Colonic mucosa (tissue), 4 donors: ENCODE measurements around the gene GIMAP2. TPM values are rescaled to one million over a fixed set of nuclear protein-coding genes. Genes with fewer than 3 reads are reported as not detected.

Source experiments
- DNase-seq: peaks from one replicate; pipeline ENCODE4 v3.0.0-alpha.2; 2020
- H3K27ac ChIP-seq: fragments of 200-600 bp; one replicate; pipeline ENCODE4 v1.8.0; 2021
- H3K27me3 ChIP-seq: fragments of 200-600 bp; one replicate; pipeline ENCODE4 v1.8.0; 2021
- H3K36me3 ChIP-seq: fragments of 200-600 bp; one replicate; pipeline ENCODE4 v1.8.0; 2021
- H3K4me1 ChIP-seq: fragments of 200-600 bp; one replicate; pipeline ENCODE4 v1.8.0; 2021; ENCODE audit warnings: mild to moderate bottlenecking
- H3K4me3 ChIP-seq: fragments of 200-600 bp; one replicate; pipeline ENCODE4 v1.8.0; 2021
- H3K9ac ChIP-seq, 2 donors: one replicate each; pipeline ENCODE4 v1.7.0; 2013; ENCODE audit warnings: control low read depth in 2 of 2, low read depth in 2 of 2, low read length in 2 of 2
- H3K9me3 ChIP-seq: fragments of 200-600 bp; one replicate; pipeline ENCODE4 v1.8.0; 2021
- intact Hi-C: fragments of 100-400 bp; cut with DNase I; formaldehyde crosslinking; loops from one replicate; pipeline ENCODE4 v1.14.1; 2022
- total RNA-seq, 2 donors: library from RNA; stranded (reverse); fragmentation: NEBNext Ultra II Directional in 1 of 2; extraction: Animal tissue kit (Norgen Biotek cat#: 25700) in 1 of 2; gene quantifications; one replicate each; pipeline ENCODE4 v1.2.1, GENCODE V29; 2021
- TF ChIP-seq, protein P1 (sequence below): fragments of 200-600 bp; IDR thresholded peaks from one replicate; pipeline ENCODE4 v1.8.0; 2022; ENCODE audit warnings: antibody characterized with exemption, mild to moderate bottlenecking
- donor health status: healthy.
- donor health status: DM: no; HTN: no; CAD: no.
- donor health status: DM: no; HTN: no; CAD: no.

GIMAP2 gene
- total RNA-seq, 2 donors from 2014 or later = 6.5 to 6.9 TPM

DNA sequence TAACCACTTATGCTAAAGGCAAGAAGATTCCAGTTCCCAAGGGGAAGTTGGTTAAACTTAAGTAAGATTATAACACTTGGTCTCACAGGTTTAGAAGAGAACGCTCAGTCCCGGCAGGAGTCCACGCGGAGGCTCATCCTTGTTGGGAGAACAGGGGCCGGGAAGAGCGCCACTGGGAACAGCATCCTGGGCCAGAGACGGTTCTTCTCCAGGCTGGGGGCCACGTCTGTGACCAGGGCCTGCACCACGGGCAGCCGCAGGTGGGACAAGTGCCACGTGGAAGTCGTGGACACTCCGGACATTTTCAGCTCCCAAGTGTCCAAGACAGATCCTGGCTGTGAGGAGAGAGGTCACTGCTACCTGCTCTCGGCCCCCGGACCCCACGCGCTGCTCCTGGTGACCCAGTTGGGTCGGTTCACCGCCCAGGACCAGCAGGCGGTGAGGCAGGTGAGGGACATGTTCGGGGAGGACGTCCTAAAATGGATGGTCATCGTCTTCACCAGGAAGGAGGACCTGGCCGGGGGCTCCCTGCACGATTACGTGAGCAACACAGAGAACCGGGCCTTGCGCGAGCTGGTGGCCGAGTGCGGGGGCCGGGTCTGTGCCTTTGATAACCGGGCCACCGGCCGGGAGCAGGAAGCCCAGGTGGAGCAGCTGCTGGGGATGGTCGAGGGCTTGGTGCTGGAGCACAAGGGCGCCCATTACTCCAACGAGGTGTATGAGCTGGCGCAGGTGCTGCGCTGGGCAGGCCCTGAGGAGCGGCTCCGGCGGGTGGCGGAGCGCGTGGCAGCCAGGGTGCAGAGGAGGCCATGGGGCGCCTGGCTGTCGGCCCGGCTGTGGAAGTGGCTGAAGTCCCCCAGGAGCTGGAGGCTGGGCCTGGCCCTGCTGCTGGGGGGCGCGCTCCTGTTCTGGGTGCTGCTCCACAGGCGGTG, 34.7 kb downstream of the GIMAP2 start:
- no peak overlapping the region for H3K4me3 ChIP-seq
- DNase-seq = no peak
- H3K4me1 ChIP-seq = no peaks in the 10 kb centered on the region
- TF ChIP-seq, protein P1, sequence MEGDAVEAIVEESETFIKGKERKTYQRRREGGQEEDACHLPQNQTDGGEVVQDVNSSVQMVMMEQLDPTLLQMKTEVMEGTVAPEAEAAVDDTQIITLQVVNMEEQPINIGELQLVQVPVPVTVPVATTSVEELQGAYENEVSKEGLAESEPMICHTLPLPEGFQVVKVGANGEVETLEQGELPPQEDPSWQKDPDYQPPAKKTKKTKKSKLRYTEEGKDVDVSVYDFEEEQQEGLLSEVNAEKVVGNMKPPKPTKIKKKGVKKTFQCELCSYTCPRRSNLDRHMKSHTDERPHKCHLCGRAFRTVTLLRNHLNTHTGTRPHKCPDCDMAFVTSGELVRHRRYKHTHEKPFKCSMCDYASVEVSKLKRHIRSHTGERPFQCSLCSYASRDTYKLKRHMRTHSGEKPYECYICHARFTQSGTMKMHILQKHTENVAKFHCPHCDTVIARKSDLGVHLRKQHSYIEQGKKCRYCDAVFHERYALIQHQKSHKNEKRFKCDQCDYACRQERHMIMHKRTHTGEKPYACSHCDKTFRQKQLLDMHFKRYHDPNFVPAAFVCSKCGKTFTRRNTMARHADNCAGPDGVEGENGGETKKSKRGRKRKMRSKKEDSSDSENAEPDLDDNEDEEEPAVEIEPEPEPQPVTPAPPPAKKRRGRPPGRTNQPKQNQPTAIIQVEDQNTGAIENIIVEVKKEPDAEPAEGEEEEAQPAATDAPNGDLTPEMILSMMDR = no peak
- intact Hi-C loops = no loop called here
- no peaks in the 10 kb centered on the region for H3K36me3 ChIP-seq
- no peak overlapping the region for H3K27ac ChIP-seq
- no peaks in the 10 kb centered on the region for H3K27me3 ChIP-seq
- no peaks in the 10 kb centered on the region for H3K9me3 ChIP-seq
- no peak overlapping the region for H3K9ac ChIP-seq

DNA sequence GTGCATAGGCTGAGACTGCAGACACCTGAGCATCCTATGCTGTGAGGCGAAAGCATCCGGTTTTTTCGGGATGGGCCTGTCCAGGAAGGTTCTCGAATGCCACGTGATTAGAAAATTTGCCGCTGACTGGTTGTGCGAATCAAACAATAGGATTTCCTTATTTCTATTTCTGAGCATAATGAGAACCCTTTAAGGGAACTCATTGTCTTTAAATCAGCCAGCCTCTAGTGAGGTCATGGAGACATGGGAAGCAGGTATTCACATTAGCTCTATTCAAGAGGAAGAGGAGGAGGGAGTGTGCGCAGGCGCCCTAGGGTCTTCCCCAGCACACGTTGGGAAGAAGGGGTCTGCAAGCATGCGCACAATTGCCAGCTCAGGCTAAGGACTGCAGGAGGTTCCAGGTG, 36.5 kb downstream of the GIMAP2 start:
- H3K4me1 ChIP-seq = no peaks in the 10 kb centered on the region
- intact Hi-C loops = no loop called here
- DNase-seq = no peak
- H3K27ac ChIP-seq = no peak overlapping the region
- TF ChIP-seq, protein P1 = no peak
- H3K9ac ChIP-seq = no peak overlapping the region
- no peak overlapping the region for H3K4me3 ChIP-seq
- no peaks in the 10 kb centered on the region for H3K27me3 ChIP-seq
- H3K36me3 ChIP-seq = no peaks in the 10 kb centered on the region
- H3K9me3 ChIP-seq = no peaks in the 10 kb centered on the region

DNA sequence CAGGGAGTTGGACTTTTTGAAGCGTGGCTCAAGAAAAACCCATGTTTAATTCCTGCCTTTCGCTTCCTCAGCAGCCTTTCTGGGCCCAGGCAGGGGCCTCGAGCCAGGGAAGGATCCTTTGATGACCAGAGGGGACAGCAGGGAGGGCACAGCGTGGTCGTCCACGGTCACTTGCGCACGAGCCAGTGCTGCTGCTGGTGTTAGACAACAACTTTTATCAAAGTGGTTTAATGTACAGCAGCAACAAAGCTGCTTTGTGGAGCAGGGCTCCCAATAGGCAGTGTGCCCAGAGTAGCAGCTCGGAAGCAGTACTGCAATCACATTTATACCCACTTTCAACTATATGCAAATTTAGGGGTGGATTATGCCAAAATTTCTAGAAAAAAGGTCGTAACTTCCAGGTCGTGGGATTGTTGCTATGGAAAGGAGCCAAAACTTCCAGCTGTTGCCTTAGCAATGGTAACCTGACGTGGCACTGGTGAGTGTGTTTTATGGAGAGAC, 37.0 kb downstream of the GIMAP2 start:
- DNase-seq = no peak
- Histone ChIP-seq H3K9ac (no peak overlapping the region), H3K9me3 (no peaks in the 10 kb centered on the region), H3K27me3 (no peaks in the 10 kb centered on the region), H3K4me1 (no peaks in the 10 kb centered on the region), H3K4me3 (no peak overlapping the region), H3K36me3 (no peaks in the 10 kb centered on the region), H3K27ac (no peak overlapping the region)
- TF ChIP-seq, protein P1 = no peak
- intact Hi-C loops = no loop called here

DNA sequence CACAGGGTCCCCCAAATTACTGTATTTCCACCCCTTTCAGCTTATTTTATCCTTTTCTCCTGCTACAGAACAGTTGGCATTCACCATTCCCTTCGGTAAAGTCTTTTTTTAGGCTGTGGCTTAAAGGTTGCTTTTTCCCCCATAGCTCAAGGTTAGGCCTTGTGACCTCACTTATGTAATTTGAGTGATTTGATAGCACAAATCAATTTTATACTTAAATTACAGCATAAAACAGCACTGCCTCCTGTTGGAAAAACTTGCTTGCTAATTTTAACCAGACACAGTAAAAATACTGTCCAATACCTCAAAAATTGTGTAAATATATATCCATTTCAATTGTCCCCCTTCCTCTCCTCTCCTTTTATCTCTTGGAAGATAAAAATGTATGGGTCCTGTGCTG, 38.0 kb downstream of the GIMAP2 start:
- Histone ChIP-seq H3K9ac (no peak overlapping the region), H3K27ac (no peak overlapping the region), H3K4me3 (no peak overlapping the region), H3K4me1 (no peaks in the 10 kb centered on the region), H3K9me3 (no peaks in the 10 kb centered on the region), H3K36me3 (no peaks in the 10 kb centered on the region), H3K27me3 (no peaks in the 10 kb centered on the region)
- intact Hi-C loops = no loop called here
- no peak for DNase-seq
- TF ChIP-seq, protein P1 = no peak

DNA sequence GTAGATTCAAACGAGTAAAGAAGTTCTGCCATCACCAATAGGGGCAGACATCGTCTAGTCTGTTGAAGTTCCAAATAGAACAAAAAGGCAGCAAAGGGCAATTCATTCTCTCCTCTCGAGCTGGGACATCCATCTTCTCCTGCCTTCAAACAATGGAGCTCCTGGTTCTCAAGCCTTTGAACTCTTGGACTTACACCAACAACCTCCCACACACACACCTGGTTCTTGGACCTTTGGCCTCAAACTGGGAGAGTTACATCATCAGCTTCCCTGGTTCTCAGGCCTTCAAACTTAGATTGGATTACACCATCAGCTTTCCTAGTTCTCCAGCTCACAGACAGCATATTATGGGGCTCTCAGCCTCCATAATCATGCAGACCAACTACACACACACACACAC, 41.9 kb downstream of the GIMAP2 start:
- Histone ChIP-seq H3K36me3 (no peaks in the 10 kb centered on the region), H3K27ac (no peak overlapping the region), H3K4me1 (no peaks in the 10 kb centered on the region), H3K9ac (no peak overlapping the region), H3K4me3 (no peak overlapping the region), H3K27me3 (no peaks in the 10 kb centered on the region), H3K9me3 (no peaks in the 10 kb centered on the region)
- TF ChIP-seq, protein P1 = no peak
- peak; percentile 75 for DNase-seq
- intact Hi-C loops = no loop called here
